Measurements from ENCODE around the gene COL23A1.

Gene COL23A1

DNA sequence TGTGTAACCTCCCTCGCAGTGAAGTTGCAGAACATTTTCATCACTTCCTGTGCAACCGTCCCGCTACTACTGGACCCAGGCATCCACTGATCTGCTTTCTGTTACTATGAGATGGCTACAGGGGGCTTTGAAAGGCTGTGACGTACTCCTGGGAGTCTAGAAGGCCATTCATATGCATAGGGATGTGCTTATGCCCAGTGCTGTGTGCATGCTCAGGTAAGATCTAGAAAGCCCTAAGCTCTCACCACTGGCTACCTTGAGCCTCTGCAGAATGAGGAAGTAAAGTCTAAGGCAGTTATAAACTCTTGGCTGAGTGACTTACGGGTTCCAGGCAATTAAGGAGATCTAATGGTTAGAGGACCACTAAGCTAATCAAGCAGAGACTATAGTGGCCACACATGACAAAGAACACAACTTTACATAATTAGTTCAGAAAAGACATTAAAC lies 374.1 kb downstream of the COL23A1 start:
- Mint-ChIP-seq H3K4me3 (no peak overlapping the region), H3K9me3 (no peaks in the 10 kb centered on the region), H3K4me1 (ENCODE audit: low read depth in 2 of 2) (peaks cover 19 to 20% of the 10 kb centered on the region in 2 donors), H3K27ac (peak overlapping the region; percentile 62 to 85), H3K27me3 (no peaks in the 10 kb centered on the region), H3K36me3 (ENCODE audit: insufficient read depth) (peaks cover 83% of the 10 kb centered on the region)
- no peak for DNase-seq
- no peak for ATAC-seq (replicated peaks)

- H3K4me1 Mint-ChIP-seq (ENCODE audit: low read depth in 2 of 2): peaks cover 20 to 21% of the 10 kb centered on the region in 2 donors
- no peak for DNase-seq
- H3K4me3 Mint-ChIP-seq: no peak overlapping the region
- no peak for ATAC-seq (replicated peaks)
- H3K36me3 Mint-ChIP-seq (ENCODE audit: insufficient read depth): peaks cover 90% of the 10 kb centered on the region
- H3K27me3 Mint-ChIP-seq: no peaks in the 10 kb centered on the region
- H3K27ac Mint-ChIP-seq: peak overlapping the region in 1 of 2 donors; percentile 85
- H3K9me3 Mint-ChIP-seq: no peaks in the 10 kb centered on the region
Observed at GRCh38 chr5:178215280-178216002, 374.8 kb downstream of the COL23A1 start.

- H3K27me3 Mint-ChIP-seq: no peaks in the 10 kb centered on the region
- no peaks in the 10 kb centered on the region for H3K9me3 Mint-ChIP-seq
- DNase-seq: no peak
- peaks cover 24 to 32% of the 10 kb centered on the region in 2 donors for H3K4me1 Mint-ChIP-seq (ENCODE audit: low read depth in 2 of 2)
- ATAC-seq (replicated peaks): no peak
- peaks cover 93% of the 10 kb centered on the region for H3K36me3 Mint-ChIP-seq (ENCODE audit: insufficient read depth)
- H3K27ac Mint-ChIP-seq: peak overlapping the region in 1 of 2 donors; percentile 85
- H3K4me3 Mint-ChIP-seq: no peak overlapping the region
Observed at GRCh38 chr5:178214160-178214803, 375.9 kb downstream of the COL23A1 start.

DNA sequence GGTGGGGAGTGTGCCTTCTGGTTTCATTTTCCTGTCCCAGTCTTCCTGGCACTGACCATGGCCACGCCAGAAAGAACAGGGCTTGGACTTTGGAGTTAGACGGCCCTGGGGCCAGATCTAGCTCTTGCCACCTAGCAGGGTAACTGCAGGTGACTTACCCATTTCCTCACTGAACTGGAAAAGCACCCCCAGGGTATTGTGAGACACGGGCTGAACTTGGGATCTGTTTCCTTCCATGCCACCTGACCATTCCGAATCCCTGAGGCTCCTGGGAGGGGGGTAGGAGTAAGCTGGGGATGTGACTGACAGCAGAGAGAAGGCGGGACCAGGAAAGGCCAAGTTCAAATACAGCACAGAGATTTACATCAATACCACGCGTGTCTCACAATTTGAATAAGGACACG lies 376.4 kb downstream of the COL23A1 start:
- H3K9me3 Mint-ChIP-seq: no peaks in the 10 kb centered on the region
- DNase-seq (no peak), ATAC-seq (replicated peaks) (no peak)
- H3K36me3 Mint-ChIP-seq (ENCODE audit: insufficient read depth): peaks cover 93% of the 10 kb centered on the region
- H3K4me1 Mint-ChIP-seq (ENCODE audit: low read depth in 2 of 2): peaks cover 24 to 37% of the 10 kb centered on the region in 2 donors
- H3K4me3 Mint-ChIP-seq: no peak overlapping the region
- H3K27ac Mint-ChIP-seq: peak overlapping the region; percentile 35 to 85
- no peaks in the 10 kb centered on the region for H3K27me3 Mint-ChIP-seq

GRCh38 chr5:178213003-178213461 lies 377.2 kb downstream of the COL23A1 start:
- no peak for DNase-seq
- no peak for ATAC-seq (replicated peaks)
- Mint-ChIP-seq H3K36me3 (ENCODE audit: insufficient read depth) (peaks cover 93% of the 10 kb centered on the region), H3K9me3 (no peaks in the 10 kb centered on the region), H3K4me1 (ENCODE audit: low read depth in 2 of 2) (peaks cover 25 to 42% of the 10 kb centered on the region in 2 donors), H3K4me3 (no peak overlapping the region), H3K27ac (peak overlapping the region; percentile 69 to 85), H3K27me3 (no peaks in the 10 kb centered on the region)

GRCh38 chr5:178212241-178213002 lies 377.8 kb downstream of the COL23A1 start:
- H3K36me3 Mint-ChIP-seq (ENCODE audit: insufficient read depth): peaks cover 93% of the 10 kb centered on the region
- no peaks in the 10 kb centered on the region for H3K9me3 Mint-ChIP-seq
- peaks cover 31 to 48% of the 10 kb centered on the region in 2 donors for H3K4me1 Mint-ChIP-seq (ENCODE audit: low read depth in 2 of 2)
- peak overlapping the region; percentile 23 to 69 for H3K27ac Mint-ChIP-seq
- no peak for ATAC-seq (replicated peaks)
- no peak for DNase-seq
- no peak overlapping the region for H3K4me3 Mint-ChIP-seq
- H3K27me3 Mint-ChIP-seq: no peaks in the 10 kb centered on the region

DNA sequence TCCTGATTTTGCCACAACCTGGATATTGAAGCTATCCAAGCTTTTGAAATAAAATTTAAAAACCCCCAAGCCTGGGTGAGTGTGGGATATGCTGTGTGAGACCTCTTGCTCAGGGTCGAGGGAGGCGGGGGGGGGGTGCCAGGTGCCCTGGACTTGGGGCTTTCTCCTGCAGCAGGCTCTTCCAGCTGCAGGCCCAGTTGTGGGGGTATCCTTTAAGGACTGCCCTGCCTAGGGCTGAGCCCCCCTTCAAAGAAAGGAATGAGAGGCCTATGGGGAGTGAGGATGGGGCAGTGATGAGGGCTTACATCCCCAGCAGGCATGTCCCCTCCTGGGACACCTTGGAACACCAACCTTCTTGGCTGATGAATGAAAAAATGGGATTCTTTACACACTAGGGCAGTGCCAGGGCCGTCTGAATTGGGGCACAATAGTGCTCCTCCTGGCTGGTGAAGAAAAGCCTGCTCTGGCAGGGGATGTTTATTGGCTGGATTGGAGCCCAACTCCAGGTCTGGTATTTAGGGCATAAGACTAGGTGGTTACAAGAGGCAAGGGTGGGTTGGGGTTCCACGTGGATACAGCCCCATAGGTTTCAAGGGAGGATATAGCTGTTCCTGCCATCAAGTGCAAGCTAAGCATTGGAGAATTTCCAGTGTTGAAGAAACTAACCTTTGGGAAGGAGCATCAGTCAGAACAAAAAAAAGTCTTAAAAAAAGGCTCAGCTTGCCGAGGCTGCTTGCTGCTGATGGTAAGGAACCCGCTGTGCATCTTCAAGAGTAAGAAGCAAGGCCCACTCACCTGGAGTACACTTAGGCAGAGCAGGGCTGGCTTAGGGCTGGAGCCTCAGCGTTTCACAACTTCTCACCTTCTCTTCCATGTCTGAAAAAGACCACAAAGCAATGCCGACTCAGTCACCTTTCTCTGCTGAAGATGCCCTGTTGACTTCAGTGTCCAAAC lies 378.8 kb downstream of the COL23A1 start:
- no peaks in the 10 kb centered on the region for H3K9me3 Mint-ChIP-seq
- H3K4me3 Mint-ChIP-seq: no peak overlapping the region
- peaks cover 34 to 55% of the 10 kb centered on the region in 2 donors for H3K4me1 Mint-ChIP-seq (ENCODE audit: low read depth in 2 of 2)
- peak overlapping the region; percentile 23 to 69 for H3K27ac Mint-ChIP-seq
- ATAC-seq (replicated peaks) (no peak), DNase-seq (no peak)
- no peaks in the 10 kb centered on the region for H3K27me3 Mint-ChIP-seq
- H3K36me3 Mint-ChIP-seq (ENCODE audit: insufficient read depth): peaks cover 94% of the 10 kb centered on the region

- DNase-seq (no peak), ATAC-seq (replicated peaks) (no peak)
- Mint-ChIP-seq H3K27ac (peak overlapping the region; percentile 19 to 23), H3K36me3 (ENCODE audit: insufficient read depth) (peaks cover 93% of the 10 kb centered on the region), H3K4me1 (ENCODE audit: low read depth in 2 of 2) (peaks cover 36 to 55% of the 10 kb centered on the region in 2 donors), H3K4me3 (no peak overlapping the region), H3K27me3 (no peaks in the 10 kb centered on the region), H3K9me3 (no peaks in the 10 kb centered on the region)
Observed at GRCh38 chr5:178210686-178211085, 379.5 kb downstream of the COL23A1 start.

DNA sequence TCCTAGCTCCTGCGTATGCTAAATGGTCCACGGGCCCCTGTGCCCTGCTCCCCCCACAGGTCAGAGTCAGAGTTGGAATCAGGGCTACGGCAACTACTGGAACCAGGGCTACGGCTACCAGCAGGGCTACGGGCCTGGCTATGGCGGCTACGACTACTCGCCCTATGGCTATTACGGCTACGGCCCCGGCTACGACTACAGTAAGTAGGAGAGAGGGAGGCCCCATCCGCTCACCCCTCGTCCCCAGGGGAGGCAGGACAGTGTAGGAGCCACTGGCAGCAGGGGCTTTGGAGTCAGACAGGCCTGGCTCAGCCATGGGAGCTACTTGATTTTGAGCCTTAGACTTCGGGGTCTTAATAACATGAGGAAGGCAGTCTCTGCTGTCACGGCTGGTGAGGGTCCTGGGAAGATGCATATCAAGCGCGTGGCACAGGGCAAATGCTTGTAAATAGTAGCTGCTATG lies 380.1 kb downstream of the COL23A1 start:
- no peaks in the 10 kb centered on the region for H3K9me3 Mint-ChIP-seq

GRCh38 chr5:178209334-178210072 lies 380.7 kb downstream of the COL23A1 start:
- Mint-ChIP-seq H3K4me1 (ENCODE audit: low read depth in 2 of 2) (peaks cover 32 to 58% of the 10 kb centered on the region in 2 donors), H3K27ac (peak overlapping the region; percentile 7 to 72), H3K9me3 (no peaks in the 10 kb centered on the region), H3K36me3 (ENCODE audit: insufficient read depth) (peaks cover 86% of the 10 kb centered on the region), H3K27me3 (no peaks in the 10 kb centered on the region), H3K4me3 (no peak overlapping the region)
- no peak for DNase-seq
- ATAC-seq (replicated peaks): no peak

More for the DNA sequence above, 380.1 kb downstream of the COL23A1 start:
- ATAC-seq (replicated peaks) (no peak), DNase-seq (no peak)
- H3K27ac Mint-ChIP-seq: peak overlapping the region in 1 of 2 donors; percentile 7
- no peak overlapping the region for H3K4me3 Mint-ChIP-seq
- peaks cover 32 to 58% of the 10 kb centered on the region in 2 donors for H3K4me1 Mint-ChIP-seq (ENCODE audit: low read depth in 2 of 2)
- no peaks in the 10 kb centered on the region for H3K27me3 Mint-ChIP-seq
- H3K36me3 Mint-ChIP-seq (ENCODE audit: insufficient read depth): peaks cover 91% of the 10 kb centered on the region

- H3K9me3 Mint-ChIP-seq: no peaks in the 10 kb centered on the region
- H3K4me1 Mint-ChIP-seq (ENCODE audit: low read depth in 2 of 2): peaks cover 31 to 57% of the 10 kb centered on the region in 2 donors
- H3K27me3 Mint-ChIP-seq: no peaks in the 10 kb centered on the region
- H3K36me3 Mint-ChIP-seq (ENCODE audit: insufficient read depth): peaks cover 83% of the 10 kb centered on the region
- peak overlapping the region; percentile 29 to 72 for H3K27ac Mint-ChIP-seq
- DNase-seq: no peak
- ATAC-seq (replicated peaks): no peak
- H3K4me3 Mint-ChIP-seq: no peak overlapping the region
Observed at GRCh38 chr5:178208540-178209227, 381.5 kb downstream of the COL23A1 start.

Measured in effector memory CD8-positive, alpha-beta T cell (primary cell).